ENCODE data around the gene RBMS1. TPM values are rescaled to one million over a fixed set of nuclear protein-coding genes. Genes with fewer than 3 reads are reported as not detected.

The RBMS1 gene
- total and polyA plus RNA-seq, 2 of the 13 experiments (the other 11 are each of a cell fraction or from before 2014, with no cell fraction given): 55.5 to 110 TPM

DNA sequence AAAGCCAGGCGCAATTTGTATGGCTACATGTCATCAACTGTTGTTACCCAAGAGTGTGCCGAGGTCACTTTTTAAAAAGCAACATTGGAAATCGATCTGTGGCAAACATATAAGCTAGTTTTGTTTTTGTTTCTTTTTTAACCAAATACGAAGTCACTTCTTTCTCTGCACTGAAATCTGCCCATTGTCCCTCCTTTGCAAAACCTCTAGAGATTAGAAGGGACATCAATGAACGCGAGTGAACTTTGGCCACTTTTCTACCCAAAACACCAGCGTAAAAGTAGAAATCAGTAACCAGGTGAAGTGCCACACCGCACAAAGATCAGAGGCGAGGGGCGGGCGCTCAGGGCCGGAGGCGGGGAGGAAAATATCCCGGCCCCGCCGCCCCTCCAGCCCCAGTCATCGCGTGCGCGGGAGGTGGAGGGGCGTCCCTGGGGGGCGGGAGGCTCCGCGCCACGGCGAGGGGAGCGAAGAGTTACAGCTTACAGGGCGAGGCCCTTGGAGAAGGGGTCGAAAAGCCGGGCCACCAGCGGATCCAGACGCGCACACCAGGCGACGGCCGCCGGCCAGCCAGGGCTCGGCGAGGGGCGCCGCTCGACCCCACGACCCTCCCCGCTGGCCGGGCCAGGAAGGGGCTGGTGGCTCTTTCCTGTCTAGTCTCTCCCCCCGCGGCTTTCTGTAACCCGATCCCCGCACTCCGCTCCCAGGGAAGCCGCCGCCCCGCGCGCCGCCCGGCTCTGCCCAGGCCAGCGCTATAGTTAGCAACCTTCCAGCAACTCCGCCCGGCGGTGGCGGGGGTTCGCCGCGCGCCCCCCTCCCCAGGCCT lies 993 bp downstream of the RBMS1 start (continued):
- TF ChIP-seq REXO4 (CRISPR knock-in tag; IDR thresholded peaks at IDR 0.05; ENCODE audit: borderline replicate concordance) (no peak), ZSCAN31 (CRISPR knock-in tag; IDR thresholded peaks at IDR 0.05; ENCODE audit: low read depth) (peak; percentile 25; the same call in 1 of the 2 replicates), MED1 (CRISPR knock-in tag; IDR thresholded peaks at IDR 0.05) (peak; percentile 82), RFX1 (IDR thresholded peaks at IDR 0.05) (no peak), HNRNPUL1 (IDR thresholded peaks at IDR 0.05; ENCODE audit: low read depth, low read length) (peak; percentile 71), NR1H2 (CRISPR knock-in tag; IDR thresholded peaks at IDR 0.05; ENCODE audit: borderline replicate concordance, low read depth) (no peak), SP140L (CRISPR knock-in tag; IDR thresholded peaks at IDR 0.05; ENCODE audit: borderline replicate concordance) (no peak), CENPX (CRISPR knock-in tag; IDR thresholded peaks at IDR 0.05) (no peak), ZNF430 (CRISPR knock-in tag; IDR thresholded peaks at IDR 0.05) (no peak; the same call in 1 of the 2 replicates), ZNF569 (CRISPR knock-in tag; IDR thresholded peaks at IDR 0.05; ENCODE audit: borderline replicate concordance) (0 out of 2 replicates have a peak, but pooled peaks have one; percentile 12), FOXJ3 (CRISPR knock-in tag; IDR thresholded peaks at IDR 0.05; ENCODE audit: borderline replicate concordance) (peak; percentile 98), SMC3 (IDR thresholded peaks at IDR 0.05; ENCODE audit: low read length) (peak; percentile 27; the same call in 1 of the 2 replicates), PHF21A (CRISPR knock-in tag; IDR thresholded peaks at IDR 0.05) (peak; percentile 90), EEA1 (CRISPR knock-in tag; IDR thresholded peaks at IDR 0.05; ENCODE audit: borderline replicate concordance) (no peak), RXRA (CRISPR knock-in tag; IDR thresholded peaks at IDR 0.05) (peak; percentile 97), MTF2 (CRISPR knock-in tag; IDR thresholded peaks at IDR 0.05; ENCODE audit: borderline replicate concordance) (0 out of 2 replicates have a peak, but pooled peaks have one; percentile 18), ZNF451 (CRISPR knock-in tag; IDR thresholded peaks at IDR 0.05) (no peak), DMAP1 (CRISPR knock-in tag; IDR thresholded peaks at IDR 0.05) (peak; percentile 77)
- TF ChIP-seq, protein P1, sequence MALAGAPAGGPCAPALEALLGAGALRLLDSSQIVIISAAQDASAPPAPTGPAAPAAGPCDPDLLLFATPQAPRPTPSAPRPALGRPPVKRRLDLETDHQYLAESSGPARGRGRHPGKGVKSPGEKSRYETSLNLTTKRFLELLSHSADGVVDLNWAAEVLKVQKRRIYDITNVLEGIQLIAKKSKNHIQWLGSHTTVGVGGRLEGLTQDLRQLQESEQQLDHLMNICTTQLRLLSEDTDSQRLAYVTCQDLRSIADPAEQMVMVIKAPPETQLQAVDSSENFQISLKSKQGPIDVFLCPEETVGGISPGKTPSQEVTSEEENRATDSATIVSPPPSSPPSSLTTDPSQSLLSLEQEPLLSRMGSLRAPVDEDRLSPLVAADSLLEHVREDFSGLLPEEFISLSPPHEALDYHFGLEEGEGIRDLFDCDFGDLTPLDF (CRISPR knock-in tag; IDR thresholded peaks at IDR 0.05): peak; percentile 71
- TF ChIP-seq, protein P2, sequence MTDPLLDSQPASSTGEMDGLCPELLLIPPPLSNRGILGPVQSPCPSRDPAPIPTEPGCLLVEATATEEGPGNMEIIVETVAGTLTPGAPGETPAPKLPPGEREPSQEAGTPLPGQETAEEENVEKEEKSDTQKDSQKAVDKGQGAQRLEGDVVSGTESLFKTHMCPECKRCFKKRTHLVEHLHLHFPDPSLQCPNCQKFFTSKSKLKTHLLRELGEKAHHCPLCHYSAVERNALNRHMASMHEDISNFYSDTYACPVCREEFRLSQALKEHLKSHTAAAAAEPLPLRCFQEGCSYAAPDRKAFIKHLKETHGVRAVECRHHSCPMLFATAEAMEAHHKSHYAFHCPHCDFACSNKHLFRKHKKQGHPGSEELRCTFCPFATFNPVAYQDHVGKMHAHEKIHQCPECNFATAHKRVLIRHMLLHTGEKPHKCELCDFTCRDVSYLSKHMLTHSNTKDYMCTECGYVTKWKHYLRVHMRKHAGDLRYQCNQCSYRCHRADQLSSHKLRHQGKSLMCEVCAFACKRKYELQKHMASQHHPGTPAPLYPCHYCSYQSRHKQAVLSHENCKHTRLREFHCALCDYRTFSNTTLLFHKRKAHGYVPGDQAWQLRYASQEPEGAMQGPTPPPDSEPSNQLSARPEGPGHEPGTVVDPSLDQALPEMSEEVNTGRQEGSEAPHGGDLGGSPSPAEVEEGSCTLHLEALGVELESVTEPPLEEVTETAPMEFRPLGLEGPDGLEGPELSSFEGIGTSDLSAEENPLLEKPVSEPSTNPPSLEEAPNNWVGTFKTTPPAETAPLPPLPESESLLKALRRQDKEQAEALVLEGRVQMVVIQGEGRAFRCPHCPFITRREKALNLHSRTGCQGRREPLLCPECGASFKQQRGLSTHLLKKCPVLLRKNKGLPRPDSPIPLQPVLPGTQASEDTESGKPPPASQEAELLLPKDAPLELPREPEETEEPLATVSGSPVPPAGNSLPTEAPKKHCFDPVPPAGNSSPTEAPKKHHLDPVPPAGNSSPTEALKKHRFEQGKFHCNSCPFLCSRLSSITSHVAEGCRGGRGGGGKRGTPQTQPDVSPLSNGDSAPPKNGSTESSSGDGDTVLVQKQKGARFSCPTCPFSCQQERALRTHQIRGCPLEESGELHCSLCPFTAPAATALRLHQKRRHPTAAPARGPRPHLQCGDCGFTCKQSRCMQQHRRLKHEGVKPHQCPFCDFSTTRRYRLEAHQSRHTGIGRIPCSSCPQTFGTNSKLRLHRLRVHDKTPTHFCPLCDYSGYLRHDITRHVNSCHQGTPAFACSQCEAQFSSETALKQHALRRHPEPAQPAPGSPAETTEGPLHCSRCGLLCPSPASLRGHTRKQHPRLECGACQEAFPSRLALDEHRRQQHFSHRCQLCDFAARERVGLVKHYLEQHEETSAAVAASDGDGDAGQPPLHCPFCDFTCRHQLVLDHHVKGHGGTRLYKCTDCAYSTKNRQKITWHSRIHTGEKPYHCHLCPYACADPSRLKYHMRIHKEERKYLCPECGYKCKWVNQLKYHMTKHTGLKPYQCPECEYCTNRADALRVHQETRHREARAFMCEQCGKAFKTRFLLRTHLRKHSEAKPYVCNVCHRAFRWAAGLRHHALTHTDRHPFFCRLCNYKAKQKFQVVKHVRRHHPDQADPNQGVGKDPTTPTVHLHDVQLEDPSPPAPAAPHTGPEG (CRISPR knock-in tag; IDR thresholded peaks at IDR 0.05): 0 out of 2 replicates have a peak, but pooled peaks have one; percentile 46
- TF ChIP-seq, protein P3, sequence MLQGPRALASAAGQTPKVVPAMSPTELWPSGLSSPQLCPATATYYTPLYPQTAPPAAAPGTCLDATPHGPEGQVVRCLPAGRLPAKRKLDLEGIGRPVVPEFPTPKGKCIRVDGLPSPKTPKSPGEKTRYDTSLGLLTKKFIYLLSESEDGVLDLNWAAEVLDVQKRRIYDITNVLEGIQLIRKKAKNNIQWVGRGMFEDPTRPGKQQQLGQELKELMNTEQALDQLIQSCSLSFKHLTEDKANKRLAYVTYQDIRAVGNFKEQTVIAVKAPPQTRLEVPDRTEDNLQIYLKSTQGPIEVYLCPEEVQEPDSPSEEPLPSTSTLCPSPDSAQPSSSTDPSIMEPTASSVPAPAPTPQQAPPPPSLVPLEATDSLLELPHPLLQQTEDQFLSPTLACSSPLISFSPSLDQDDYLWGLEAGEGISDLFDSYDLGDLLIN (CRISPR knock-in tag; IDR thresholded peaks at IDR 0.05; ENCODE audit: borderline replicate concordance): peak; percentile 78; the same call in 1 of the 2 replicates

Data from HepG2 (cell line).